PC-3 (cell line): ENCODE data around the gene NAA10.

ENCODE experiments used
- CTCF ChIP-seq: fragments of 300-600 bp; sonication (generic); conservative IDR thresholded peaks from 2 replicates; pipeline ENCODE4 v1.5.1; 2017; ENCODE audit warnings: antibody characterized with exemption, low read depth, mild to moderate bottlenecking, low read length
- EZH2 ChIP-seq: fragments of 300-600 bp; sonication (generic); IDR thresholded peaks from one replicate; pipeline ENCODE4 v1.6.1; 2017; ENCODE audit warnings: antibody characterized with exemption, mild to moderate bottlenecking, low read length; ENCODE audit not compliant: unreplicated experiment
- EZH2phosphoT487 ChIP-seq: fragments of 300-600 bp; sonication (generic); IDR thresholded peaks from 2 replicates; pipeline ENCODE4 v1.6.1; 2018; ENCODE audit warnings: mild to moderate bottlenecking, antibody characterized with exemption, low read length, borderline replicate concordance

- TF ChIP-seq EZH2 (no peak), CTCF (no peak), EZH2phosphoT487 (no peak)
These were observed 52.7 kb downstream of the NAA10 start for GRCh38 chrX:153882086-153882498.
